T1000 (cell line): ENCODE measurements around the gene P2RX1.
"Not testable (repeated sequence)": the region's sequence is repeated elsewhere in the genome, so short reads cannot be mapped to it uniquely, and the experiment has no call there.

Source experiments
- DNase-seq: peaks from one replicate; lab custom pipeline; 2025; ENCODE audit warnings: mixed read lengths; lab: John Stamatoyannopoulos, UW

The P2RX1 gene

GRCh38 chr17:3857261-3858105 is 58.8 kb downstream of the P2RX1 start:
- no peak for DNase-seq

DNA sequence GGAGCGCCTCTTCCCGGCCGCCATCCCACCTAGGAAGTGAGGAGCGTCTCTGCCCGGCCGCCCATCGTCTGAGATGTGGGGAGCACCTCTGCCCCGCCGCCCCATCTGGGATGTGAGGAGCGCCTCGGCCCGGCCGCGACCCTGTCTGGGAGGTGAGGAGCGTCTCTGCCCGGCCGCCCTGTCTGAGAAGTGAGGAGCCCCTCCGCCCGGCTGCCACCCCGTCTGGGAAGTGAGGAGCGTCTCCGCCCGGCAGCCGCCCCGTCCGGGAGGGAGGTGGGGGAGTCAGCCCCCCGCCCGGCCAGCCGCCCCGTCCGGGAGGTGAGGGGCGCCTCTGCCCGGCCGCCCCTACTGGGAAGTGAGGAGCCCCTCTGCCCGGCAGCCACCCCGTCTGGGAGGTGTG is 62.1 kb downstream of the P2RX1 start:
- not testable (repeated sequence) for DNase-seq

- DNase-seq, result no peak
Observed at GRCh38 chr17:3852561-3852960, 63.7 kb downstream of the P2RX1 start.

DNA sequence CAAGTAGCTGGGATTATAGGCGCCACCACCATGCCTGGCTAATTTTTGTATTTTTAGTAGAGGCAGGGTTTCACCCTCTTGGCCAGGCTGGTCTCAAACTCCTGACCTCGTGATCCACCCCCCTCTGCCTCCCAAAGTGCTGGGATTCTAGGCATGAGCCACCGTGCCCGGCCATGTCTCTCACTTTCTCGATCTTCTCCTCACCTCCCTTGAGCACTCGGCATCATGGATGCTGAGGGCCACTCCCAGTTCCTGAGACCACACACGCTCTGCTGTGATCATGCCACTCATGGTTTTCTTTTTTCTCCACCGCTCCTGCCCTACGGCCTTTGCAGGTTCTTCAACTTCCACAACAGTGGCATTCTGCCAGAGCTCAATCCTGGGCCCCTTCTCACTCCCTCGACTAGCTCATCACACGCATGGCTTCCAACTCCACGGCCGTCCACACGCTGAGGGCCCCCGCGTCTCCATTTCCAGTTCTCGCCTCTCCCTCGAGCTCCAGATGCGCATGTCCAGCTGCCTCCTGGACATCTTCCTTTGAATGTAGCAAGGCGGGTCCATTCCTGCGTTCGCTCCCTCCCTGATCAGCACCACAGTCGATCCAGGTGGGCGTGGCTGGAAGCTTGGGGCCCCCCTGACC is 64.7 kb downstream of the P2RX1 start:
- no peak for DNase-seq

DNA sequence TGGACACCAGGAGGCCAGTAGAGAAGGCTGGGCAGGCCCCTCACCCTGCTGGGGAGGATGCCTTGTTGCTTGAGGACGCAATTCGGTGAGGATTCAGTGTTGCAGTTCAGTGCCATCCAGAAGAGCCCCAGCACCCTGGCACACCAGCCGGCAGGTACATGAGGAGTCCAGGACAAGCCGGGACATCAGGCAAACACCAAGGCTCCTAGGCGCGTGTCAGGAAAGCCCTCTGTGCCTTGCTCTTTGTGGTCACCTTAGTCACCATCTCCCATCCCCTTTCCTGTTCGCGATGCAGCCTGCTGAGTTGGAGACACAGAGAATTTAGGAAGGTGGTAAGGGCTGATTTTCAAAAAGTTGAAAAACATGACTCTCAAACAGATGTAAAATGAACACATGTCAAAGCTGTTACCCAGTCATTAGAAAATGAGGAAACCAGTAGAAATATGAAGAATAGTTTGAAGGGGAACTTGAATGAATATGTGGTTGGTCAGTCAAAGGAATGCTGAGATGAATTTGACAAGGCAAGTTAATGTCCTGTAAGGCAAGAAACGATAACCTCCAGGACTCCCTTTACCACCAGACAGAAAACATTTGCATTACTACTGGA is 67.9 kb downstream of the P2RX1 start:
- no peak for DNase-seq

DNA sequence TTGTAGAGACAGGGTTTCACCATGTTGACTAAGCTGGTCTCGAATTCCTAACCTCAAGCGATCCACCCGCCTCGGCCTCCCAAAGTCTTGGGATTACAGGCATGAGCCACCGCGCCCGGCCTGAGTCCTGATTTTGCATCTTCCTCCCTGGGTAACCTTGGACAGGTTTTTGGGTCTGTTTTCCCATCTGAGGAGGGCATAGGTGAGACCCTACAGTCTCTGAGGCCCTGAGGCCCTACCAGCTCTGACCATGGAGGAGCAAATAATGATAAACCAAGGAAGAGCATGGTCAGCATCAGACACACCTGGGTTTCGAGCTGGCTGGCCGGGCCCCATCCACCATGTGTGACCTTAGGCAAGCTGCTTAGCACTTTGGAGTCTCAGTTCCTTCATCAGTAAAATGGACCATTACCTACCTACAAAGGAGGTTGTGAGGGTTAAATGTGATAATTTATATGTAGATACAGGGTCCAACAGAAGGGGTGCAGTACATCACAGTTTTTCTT is 69.0 kb downstream of the P2RX1 start:
- DNase-seq, result no peak
